Cardiac muscle cell (in vitro differentiated cells and primary cell): ENCODE data around the gene GSTM1. TPM values are rescaled to one million over a fixed set of nuclear protein-coding genes. Genes with fewer than 3 reads are reported as not detected.
"Not testable (repeated sequence)": the region's sequence is repeated elsewhere in the genome, so short reads cannot be mapped to it uniquely, and the experiment has no call there.

Experiments
- DNase-seq, 2 donors: peaks; one replicate each; pipeline versions ENCODE4 v3.0.0 to v3.0.0-alpha.2; 2010 to 2017; ENCODE audit warnings: low read depth in 1 of 2, low spot score in 1 of 2
- H3K27ac ChIP-seq: fragments of 200-600 bp; sonication (generic); 2 replicates; pipeline ENCODE4 v1.5.1; 2016
- H3K27me3 ChIP-seq: fragments of 200-600 bp; sonication (generic); 2 replicates; pipeline ENCODE4 v1.6.0; 2016; ENCODE audit warnings: control low read depth
- H3K36me3 ChIP-seq: fragments of 200-600 bp; sonication (generic); 2 replicates; pipeline ENCODE4 v1.5.1; 2016; ENCODE audit warnings: control low read depth
- H3K4me1 ChIP-seq: fragments of 200-600 bp; sonication (generic); 2 replicates; pipeline ENCODE4 v1.8.1; 2017; ENCODE audit warnings: low read depth, mild to moderate bottlenecking, mixed run types
- H3K4me3 ChIP-seq: fragments of 200-600 bp; sonication (generic); 2 replicates; pipeline ENCODE4 v1.5.1; 2016; ENCODE audit warnings: mild to moderate bottlenecking
- H3K9me3 ChIP-seq: fragments of 200-600 bp; sonication (generic); 2 replicates; pipeline ENCODE4 v1.5.1; 2017; ENCODE audit warnings: low read depth, mild to moderate bottlenecking, control low read depth
- CTCF ChIP-seq: IDR thresholded peaks from 2 replicates; pipeline ENCODE4 v1.5.1; 2012; ENCODE audit warnings: low read depth, mild to moderate bottlenecking, low read length
- polyA plus RNA-seq: library from polyadenylated mRNA; unstranded; fragments of >200 nt; fragmentation: Nextera tagmentation; extraction: Ambion mirVana; gene quantifications from 2 replicates; pipeline ENCODE4 v1.2.1, GENCODE V29; 2016
- total RNA-seq: library from RNA; depleted of rRNA; stranded (reverse); fragments of >200 nt; gene quantifications from 2 replicates; pipeline ENCODE4 v1.2.3, GENCODE V29; 2016

The GSTM1 gene
- total and polyA plus RNA-seq, 2 experiments from 2014 or later = 10.7 to 14.1 TPM

DNA sequence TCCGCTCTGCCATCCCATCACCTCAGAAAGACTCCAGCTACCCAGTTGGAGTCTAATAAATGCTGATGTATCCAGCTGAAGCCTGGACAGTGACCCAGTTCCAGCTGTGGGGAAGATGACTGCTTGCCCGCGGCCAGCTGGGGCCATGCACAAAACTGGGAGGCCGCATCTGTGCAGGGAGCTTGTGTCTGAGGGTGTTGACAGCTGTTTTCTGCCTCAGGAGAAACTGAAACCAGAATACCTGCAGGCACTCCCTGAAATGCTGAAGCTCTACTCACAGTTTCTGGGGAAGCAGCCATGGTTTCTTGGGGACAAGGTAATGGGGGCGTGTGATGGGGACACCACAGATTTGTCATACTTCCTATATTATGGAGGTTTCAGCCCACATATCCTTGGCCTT, 16.6 kb upstream of the GSTM1 start:
- TF ChIP-seq CTCF = no peak
- Histone ChIP-seq H3K4me3 (no peak overlapping the region), H3K36me3 (no peaks in the 10 kb centered on the region), H3K27me3 (no peaks in the 10 kb centered on the region), H3K27ac (no peak overlapping the region), H3K4me1 (no peaks in the 10 kb centered on the region), H3K9me3 (no peaks in the 10 kb centered on the region)
- no peak for DNase-seq

DNA sequence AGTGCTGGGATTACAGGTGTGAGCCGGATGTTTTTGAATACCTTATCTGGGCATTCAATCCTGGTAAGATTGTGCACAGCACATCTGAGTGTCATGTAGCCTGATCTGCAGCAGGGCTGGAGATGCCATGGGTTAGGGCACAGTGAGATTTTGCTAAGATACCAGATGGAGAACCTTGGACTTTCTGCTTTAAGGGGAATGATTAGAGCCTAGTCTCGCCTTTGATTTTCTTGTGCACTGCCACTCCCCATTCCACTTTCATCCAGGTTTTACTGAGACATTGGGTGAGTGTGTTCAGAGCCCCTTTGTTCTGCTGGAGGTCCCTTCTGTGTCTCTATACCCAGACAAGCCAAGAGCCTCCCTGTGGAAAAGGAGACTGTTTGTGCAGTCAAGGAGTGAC, 13.8 kb upstream of the GSTM1 start:
- H3K27ac ChIP-seq, H3K9me3 ChIP-seq, H3K36me3 ChIP-seq, H3K4me1 ChIP-seq, H3K27me3 ChIP-seq, DNase-seq, H3K4me3 ChIP-seq: not testable (repeated sequence)

DNA sequence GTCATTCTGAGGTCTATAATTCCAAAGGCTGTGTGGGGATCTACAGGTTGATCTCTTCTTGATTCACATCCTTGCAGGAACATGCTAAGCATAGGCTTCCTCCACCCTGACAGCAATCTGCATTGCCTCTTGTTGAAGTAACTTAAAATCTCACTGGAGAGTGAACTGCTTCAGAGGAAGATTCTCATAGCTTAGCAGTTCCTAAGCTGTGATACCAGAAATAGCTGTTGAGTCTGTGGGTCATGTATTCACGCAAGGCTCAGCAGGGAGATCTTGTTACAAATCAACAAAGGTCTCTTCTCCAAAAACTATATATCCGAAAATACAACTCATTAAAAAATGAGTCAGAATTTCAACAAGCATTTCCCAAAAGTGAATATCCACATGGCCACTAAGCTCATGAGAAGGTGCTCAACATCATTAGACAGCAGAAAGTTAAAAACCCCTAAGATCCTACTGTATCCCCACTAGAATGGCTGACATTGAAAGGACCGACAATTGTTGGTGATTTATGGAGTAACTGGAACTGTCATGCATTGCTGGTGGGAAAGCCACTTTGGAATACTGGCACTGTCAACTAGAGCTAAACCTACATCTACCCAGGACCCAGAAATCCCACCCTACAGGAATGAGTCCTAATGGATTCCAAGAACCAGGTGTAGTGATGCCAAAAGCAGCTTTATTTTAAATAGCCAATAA, 10.8 kb upstream of the GSTM1 start:
- not testable (repeated sequence) for H3K36me3 ChIP-seq, H3K9me3 ChIP-seq, DNase-seq, H3K27ac ChIP-seq, H3K4me1 ChIP-seq, H3K27me3 ChIP-seq, H3K4me3 ChIP-seq

- no peaks in the 10 kb centered on the region for H3K27me3 ChIP-seq
- no peaks in the 10 kb centered on the region for H3K4me1 ChIP-seq
- no peaks in the 10 kb centered on the region for H3K9me3 ChIP-seq
- H3K27ac ChIP-seq = no peak overlapping the region
- no peaks in the 10 kb centered on the region for H3K36me3 ChIP-seq
- no peak for TF ChIP-seq CTCF
- H3K4me3 ChIP-seq = no peak overlapping the region
- DNase-seq = no peak
Observed at GRCh38 chr1:109677459-109677858, 10.2 kb upstream of the GSTM1 start.

DNA sequence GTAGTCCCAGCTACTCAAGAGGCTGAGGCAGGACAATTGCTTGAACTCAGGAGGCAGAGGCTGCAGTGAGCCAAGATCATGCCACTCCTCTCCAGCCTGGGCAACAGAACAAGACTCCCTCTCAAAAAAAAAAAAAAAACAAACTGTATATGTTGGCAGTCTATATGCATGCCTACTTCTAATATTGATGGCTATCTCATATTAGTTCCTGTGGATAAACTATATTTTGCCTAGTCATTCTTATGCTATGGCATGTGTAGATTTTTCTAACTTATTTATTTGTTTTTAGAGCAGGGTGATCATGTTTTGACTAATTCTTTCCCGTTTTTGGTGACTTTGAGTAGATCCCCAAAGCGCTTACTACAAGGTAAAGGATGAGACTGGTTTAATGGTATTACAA, 9.0 kb upstream of the GSTM1 start:
- DNase-seq, H3K4me3 ChIP-seq, H3K4me1 ChIP-seq, H3K27ac ChIP-seq, H3K9me3 ChIP-seq, H3K27me3 ChIP-seq, H3K36me3 ChIP-seq: not testable (repeated sequence)

GRCh38 chr1:109684777-109685176, 2.8 kb upstream of the GSTM1 start:
- DNase-seq, H3K4me1 ChIP-seq, H3K27me3 ChIP-seq, H3K4me3 ChIP-seq, H3K9me3 ChIP-seq, H3K27ac ChIP-seq, H3K36me3 ChIP-seq: not testable (repeated sequence)

GRCh38 chr1:109685399-109685798, 2.2 kb upstream of the GSTM1 start:
- not testable (repeated sequence) for DNase-seq, H3K36me3 ChIP-seq, H3K27ac ChIP-seq, H3K9me3 ChIP-seq, H3K4me3 ChIP-seq, H3K4me1 ChIP-seq, H3K27me3 ChIP-seq

- H3K9me3 ChIP-seq, H3K4me1 ChIP-seq, DNase-seq, H3K4me3 ChIP-seq, H3K27ac ChIP-seq, H3K36me3 ChIP-seq, H3K27me3 ChIP-seq: not testable (repeated sequence)
Observed at GRCh38 chr1:109685890-109686289, 1.7 kb upstream of the GSTM1 start.

- not testable (repeated sequence) for H3K27ac ChIP-seq, H3K4me3 ChIP-seq, H3K4me1 ChIP-seq, H3K9me3 ChIP-seq, DNase-seq, H3K27me3 ChIP-seq, H3K36me3 ChIP-seq
Observed at GRCh38 chr1:109687109-109687508, 508 bp upstream of the GSTM1 start.
